ENCODE measurements around the gene CDH4. TPM values are rescaled to one million over a fixed set of nuclear protein-coding genes. Genes with fewer than 3 reads are reported as not detected.

The CDH4 gene
- total and polyA plus RNA-seq, 2 of the 4 experiments (the other 2 are of a cell fraction): 1.6 to 3.5 TPM

- Histone ChIP-seq H3K14ac (replicated peaks; ENCODE audit: low read depth, low read length) (no peak overlapping the region), H3K4ac (ENCODE audit: low read depth, low read length) (no peak overlapping the region), H3K9me3 (ENCODE audit: control insufficient read depth, insufficient read depth, low read length) (peaks cover 8% of the 10 kb centered on the region), H2AK5ac (ENCODE audit: low read depth, low read length) (no peak overlapping the region), H3K27me3 (ENCODE audit: control insufficient read depth, insufficient read depth, low read length) (no peaks in the 10 kb centered on the region), H2BK15ac (ENCODE audit: low read depth, low read length) (no peak overlapping the region), H2BK120ac (ENCODE audit: low read depth, low read length) (no peak overlapping the region), H3K56ac (ENCODE audit: extremely low read depth, insufficient read depth, low read length) (no peak overlapping the region), H3K18ac (ENCODE audit: low read depth, low read length) (no peak overlapping the region), H2AK9ac (replicated peaks; ENCODE audit: low read depth, low read length, poor library complexity) (peak overlapping the region; percentile 11), H2AFZ (replicated peaks; ENCODE audit: low read length, poor library complexity) (no peak overlapping the region), H3K27ac (ENCODE audit: insufficient read depth, low read length) (no peak overlapping the region), H4K5ac (ENCODE audit: low read depth, low read length) (no peak overlapping the region), H3K36me3 (ENCODE audit: control insufficient read depth, insufficient read depth, low read length) (no peaks in the 10 kb centered on the region), H2BK20ac (ENCODE audit: low read depth, low read length) (no peak overlapping the region), H4K91ac (ENCODE audit: insufficient read depth, low read depth, low read length) (no peak overlapping the region), H3K4me3 (ENCODE audit: insufficient read depth, low read depth, low read length) (no peak overlapping the region), H3K79me1 (ENCODE audit: low read depth in 1 of 2, low read length in 2 of 2) (no peaks in the 10 kb centered on the region), H3K4me1 (ENCODE audit: control insufficient read depth, insufficient read depth, low read length) (no peaks in the 10 kb centered on the region), H4K8ac (ENCODE audit: low read depth in 2 of 2, low read length in 2 of 2) (no peak overlapping the region), H2BK5ac (ENCODE audit: low read depth, low read length, poor library complexity, severe bottlenecking) (no peak overlapping the region), H3K4me2 (ENCODE audit: low read depth, low read length) (no peak overlapping the region), H3K9me1 (ENCODE audit: insufficient read depth, low read length) (no peaks in the 10 kb centered on the region), H4K20me1 (ENCODE audit: insufficient read depth, low read length) (no peaks in the 10 kb centered on the region), H3K9ac (ENCODE audit: low read depth, low read length) (no peak overlapping the region), H3K23ac (ENCODE audit: low read depth, low read length) (no peak overlapping the region)
- intact Hi-C loops (cut with micrococcal nuclease) (no loop called here), dilution Hi-C loops (cut with HindIII; ENCODE audit: low sequenced_read_pairs, unreplicated experiment) (no loop called here), in situ Hi-C loops (cut with MboI; ENCODE audit: low sequenced_read_pairs) (no loop called here)
- ChIA-PET POLR2A (ENCODE audit: unreplicated experiment) (no interaction called here), CTCF (interaction anchor here (0.6 kb wide), 1 partner anchor 1371 kb away, joined by 4 read pairs; no protein-coding TSS in a partner anchor)
- no TSS peak for BruUV-seq (replicated peaks)
- DNase-seq (no peak), ATAC-seq (ENCODE audit: low read depth) (no peak)
- TF ChIP-seq RCOR1 (IDR thresholded peaks at IDR 0.05; ENCODE audit: insufficient replicate concordance, low read length) (no peak), ELK1 (IDR thresholded peaks at IDR 0.05; ENCODE audit: borderline replicate concordance, low read depth, low read length) (no peak), BHLHE40 (IDR thresholded peaks at IDR 0.05; ENCODE audit: low read depth, low read length) (no peak), MXI1 (IDR thresholded peaks at IDR 0.05; ENCODE audit: borderline replicate concordance, low read depth, low read length) (no peak), RFX5 (IDR thresholded peaks at IDR 0.05; ENCODE audit: low read depth, low read length) (no peak), SMC3 (IDR thresholded peaks at IDR 0.05; ENCODE audit: low read depth, low read length) (no peak), POLR2A (IDR thresholded peaks at IDR 0.05; ENCODE audit: low read depth, low read length) (no peak), FOS (IDR thresholded peaks at IDR 0.05; ENCODE audit: low read depth, low read length) (no peak), NFE2L2 (IDR thresholded peaks at IDR 0.05; ENCODE audit: low read depth, low read length) (no peak), MAFK (IDR thresholded peaks at IDR 0.05; ENCODE audit: low read depth, low read length) (no peak), MAZ (IDR thresholded peaks at IDR 0.05; ENCODE audit: borderline replicate concordance, low read depth, low read length) (no peak), CEBPB (IDR thresholded peaks at IDR 0.05; ENCODE audit: low read depth, low read length) (no peak), CHD1 (IDR thresholded peaks at IDR 0.05; ENCODE audit: low read depth, low read length) (no peak), USF2 (IDR thresholded peaks at IDR 0.05; ENCODE audit: low read depth, low read length) (no peak), CTCF (conservative IDR thresholded peaks at IDR 0.05; ENCODE audit: low read depth, low read length) (no peak), RAD21 (IDR thresholded peaks at IDR 0.05; ENCODE audit: low read length) (no peak)
- WGBS, 2 experiments (ENCODE audit: extremely low coverage in 2 of 2, insufficient read length in 1 of 2): no CpG with 5 or more reads among the region's 7 CpGs
These were observed 168.7 kb downstream of the CDH4 start for GRCh38 chr20:61420781-61421180.

All from IMR-90 (cell line).